HG03060 (cell line): ENCODE results near the gene MAP4K1.
A peak's percentile ranks its signal among the peaks of the same experiment; 100 is the strongest.
"Not testable (repeated sequence)": the region's sequence is repeated elsewhere in the genome, so short reads cannot be mapped to it uniquely, and the experiment has no call there.

Source experiments
- ATAC-seq: cut with Tn5 transposase; IDR thresholded peaks from one replicate; pipeline ENCODE4 v1.9.1; 2021; ENCODE audit warnings: low read depth, moderate number of reproducible peaks; ENCODE audit not compliant: unreplicated experiment

MAP4K1 gene

GRCh38 chr19:38579304-38579703 lies 38.4 kb downstream of the MAP4K1 start:
- not testable (repeated sequence) for ATAC-seq

GRCh38 chr19:38577826-38578225 lies 39.9 kb downstream of the MAP4K1 start:
- no peak for ATAC-seq

DNA sequence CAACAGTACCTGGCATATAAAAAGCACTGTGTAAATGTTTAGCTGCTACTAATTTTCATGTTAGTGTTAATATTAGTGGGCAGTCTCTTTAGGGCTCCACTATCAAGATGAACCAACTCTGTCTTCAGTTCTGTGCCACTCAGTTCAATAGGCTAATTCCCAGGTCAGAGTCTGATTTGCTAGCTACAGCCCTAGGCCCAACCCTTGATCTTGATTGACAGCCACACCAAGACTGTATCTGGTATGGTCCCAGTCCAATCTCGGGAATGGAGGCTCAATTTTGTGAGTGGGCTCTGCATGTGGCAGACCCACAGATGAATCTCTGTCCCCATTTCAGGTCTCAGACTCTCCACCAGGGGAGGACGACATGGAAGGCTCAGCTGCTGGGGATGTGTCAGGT lies 46.1 kb downstream of the MAP4K1 start:
- no peak for ATAC-seq

- ATAC-seq, result no peak
Observed at GRCh38 chr19:38569368-38569983, 48.3 kb downstream of the MAP4K1 start.

- ATAC-seq, result no peak
Observed at GRCh38 chr19:38565691-38566105, 52.1 kb downstream of the MAP4K1 start.

DNA sequence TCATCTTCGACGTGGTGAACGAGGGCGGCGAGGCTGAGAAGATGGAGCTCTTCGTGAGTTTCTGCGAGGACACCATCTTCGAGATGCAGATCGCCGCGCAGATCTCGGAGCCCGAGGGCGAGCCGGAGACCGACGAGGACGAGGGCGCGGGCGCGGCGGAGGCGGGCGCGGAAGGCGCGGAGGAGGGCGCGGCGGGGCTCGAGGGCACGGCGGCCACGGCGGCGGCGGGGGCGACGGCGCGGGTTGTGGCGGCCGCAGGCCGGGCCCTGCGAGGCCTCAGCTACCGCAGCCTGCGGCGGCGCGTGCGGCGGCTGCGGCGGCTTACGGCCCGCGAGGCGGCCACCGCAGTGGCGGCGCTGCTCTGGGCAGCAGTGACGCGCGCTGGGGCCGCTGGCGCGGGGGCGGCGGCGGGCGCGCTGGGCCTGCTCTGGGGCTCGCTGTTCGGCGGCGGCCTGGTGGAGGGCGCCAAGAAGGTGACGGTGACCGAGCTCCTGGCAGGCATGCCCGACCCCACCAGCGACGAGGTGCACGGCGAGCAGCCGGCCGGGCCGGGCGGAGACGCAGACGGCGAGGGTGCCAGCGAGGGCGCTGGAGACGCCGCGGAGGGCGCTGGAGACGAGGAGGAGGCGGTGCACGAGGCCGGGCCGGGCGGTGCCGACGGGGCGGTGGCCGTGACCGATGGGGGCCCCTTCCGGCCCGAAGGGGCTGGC lies 52.6 kb downstream of the MAP4K1 start:
- ATAC-seq, result no peak

DNA sequence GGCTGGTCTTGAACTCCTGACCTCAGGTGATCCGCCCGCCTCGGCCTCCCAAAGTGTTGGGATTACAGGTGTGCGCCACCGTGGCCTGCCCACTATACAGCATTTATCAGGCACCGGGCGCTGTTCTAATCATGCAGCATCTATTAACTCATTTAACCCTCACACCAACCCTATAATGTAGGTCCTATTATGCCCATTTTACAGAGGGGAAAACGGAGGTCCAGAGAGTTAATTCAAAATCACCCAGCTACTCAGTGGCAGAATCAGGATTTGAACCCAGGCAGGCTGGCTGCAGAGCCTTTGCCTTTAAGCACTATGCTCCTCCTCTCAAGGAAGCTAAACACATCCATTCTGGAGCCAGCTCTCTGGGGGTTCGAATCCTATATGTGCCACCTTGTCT lies 54.3 kb downstream of the MAP4K1 start:
- no peak for ATAC-seq

DNA sequence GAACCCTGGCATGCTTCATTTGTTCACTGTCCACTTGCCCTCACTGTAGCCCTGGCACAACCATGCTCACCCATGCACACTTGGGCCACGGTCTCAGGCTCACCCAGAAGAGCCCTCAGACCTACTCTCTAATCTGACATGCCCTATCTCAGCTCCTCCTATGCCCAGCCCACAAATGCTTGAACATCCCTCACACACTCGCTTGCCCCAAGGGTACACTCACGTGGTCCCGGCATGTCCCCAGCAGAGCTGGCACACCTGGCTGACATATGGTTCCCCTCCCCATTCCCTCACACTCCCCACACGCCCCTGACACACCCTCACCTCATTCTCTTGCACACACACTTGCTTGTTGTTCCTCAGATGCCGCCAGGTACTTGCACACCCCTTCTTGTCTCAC lies 55.7 kb downstream of the MAP4K1 start:
- no peak for ATAC-seq

DNA sequence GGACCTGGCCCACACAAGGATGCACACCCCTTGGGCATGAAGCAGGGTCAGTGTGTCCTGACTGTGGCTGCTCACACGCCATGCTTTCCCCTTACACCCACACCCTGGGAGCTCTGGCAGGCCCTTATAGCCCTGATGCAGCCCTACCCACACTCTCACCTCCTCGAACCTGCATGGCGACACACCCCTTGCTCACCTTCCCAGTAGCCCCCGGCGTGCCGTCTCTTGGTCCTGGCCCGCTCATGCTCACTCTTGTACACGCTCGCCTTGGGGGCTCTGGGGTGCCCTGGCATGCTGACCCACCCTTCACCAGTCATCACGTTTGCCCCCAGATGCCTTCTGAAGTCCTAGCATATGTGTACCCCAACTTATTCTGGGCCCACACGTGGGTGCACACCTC lies 56.1 kb downstream of the MAP4K1 start:
- ATAC-seq, result no peak

DNA sequence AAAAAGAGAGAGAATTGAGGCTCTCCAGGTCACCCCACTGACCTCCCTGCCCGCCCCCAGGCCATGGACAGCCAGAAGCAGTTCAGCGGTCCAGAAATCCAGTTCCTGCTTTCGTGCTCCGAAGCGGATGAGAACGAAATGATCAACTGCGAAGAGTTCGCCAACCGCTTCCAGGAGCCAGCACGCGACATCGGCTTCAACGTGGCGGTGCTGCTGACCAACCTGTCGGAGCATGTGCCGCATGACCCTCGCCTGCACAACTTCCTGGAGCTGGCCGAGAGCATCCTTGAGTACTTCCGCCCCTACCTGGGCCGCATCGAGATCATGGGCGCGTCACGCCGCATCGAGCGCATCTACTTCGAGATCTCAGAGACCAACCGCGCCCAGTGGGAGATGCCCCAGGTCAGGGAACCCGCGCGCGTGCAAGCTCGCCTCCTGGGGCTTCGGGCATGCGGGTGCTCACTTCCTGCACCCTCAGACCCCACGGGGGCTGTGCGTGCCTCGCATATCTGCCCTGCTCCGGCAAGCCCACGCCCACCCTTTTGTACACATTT lies 56.6 kb downstream of the MAP4K1 start:
- no peak for ATAC-seq

- peak; percentile 63 for ATAC-seq
Observed at GRCh38 chr19:38559428-38560401, 58.0 kb downstream of the MAP4K1 start.

DNA sequence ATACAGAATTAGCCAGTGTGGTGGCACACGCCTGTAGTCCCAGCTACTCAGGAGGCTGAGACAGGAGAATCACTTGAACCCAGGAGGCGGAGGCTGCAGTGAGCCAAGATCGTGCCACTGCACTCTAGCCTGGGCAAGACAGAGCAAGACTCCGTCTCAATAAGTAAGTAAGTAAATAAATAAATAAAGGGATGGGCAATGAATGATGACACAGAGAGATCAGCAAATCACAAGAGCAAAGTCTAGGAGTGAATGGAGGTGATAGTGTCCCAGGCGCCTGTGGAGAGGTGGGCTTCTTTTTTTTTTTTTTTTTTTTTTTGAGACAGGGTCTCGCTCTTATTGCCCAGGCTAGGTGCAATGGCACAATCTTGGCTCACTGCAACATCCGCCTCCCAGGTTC lies 58.8 kb downstream of the MAP4K1 start:
- not testable (repeated sequence) for ATAC-seq

DNA sequence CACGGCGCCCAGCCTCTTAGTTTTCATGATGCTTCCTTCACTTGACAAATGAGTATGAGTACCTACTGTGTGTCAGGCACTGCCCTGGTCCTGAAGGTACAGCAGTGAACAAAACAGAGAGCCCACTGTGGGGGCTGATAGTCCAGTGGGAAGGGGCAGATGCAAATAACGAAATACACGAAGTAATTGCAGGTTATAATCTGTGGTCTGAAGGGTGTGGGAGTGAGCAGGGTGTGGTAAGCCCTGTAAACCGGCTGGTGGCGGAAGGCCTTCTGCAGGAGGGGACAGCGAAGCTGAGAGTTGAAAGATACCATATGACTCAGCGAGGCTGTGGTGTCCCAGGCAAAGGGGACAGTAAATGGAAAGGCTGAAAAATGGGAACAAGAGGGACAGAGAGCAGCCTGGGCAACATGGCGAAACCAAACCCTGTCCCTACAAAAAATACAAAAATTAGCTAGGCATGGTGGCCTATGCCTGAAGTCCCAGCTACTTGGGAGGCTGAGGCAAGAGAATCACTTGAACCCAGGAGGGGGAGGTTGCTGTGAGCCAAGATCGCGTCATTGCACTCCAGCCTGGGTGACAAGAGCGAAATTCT lies 60.5 kb downstream of the MAP4K1 start:
- ATAC-seq, result no peak

GRCh38 chr19:38556521-38557174 lies 61.1 kb downstream of the MAP4K1 start:
- no peak for ATAC-seq

GRCh38 chr19:38555200-38555599 lies 62.6 kb downstream of the MAP4K1 start:
- ATAC-seq, result no peak

DNA sequence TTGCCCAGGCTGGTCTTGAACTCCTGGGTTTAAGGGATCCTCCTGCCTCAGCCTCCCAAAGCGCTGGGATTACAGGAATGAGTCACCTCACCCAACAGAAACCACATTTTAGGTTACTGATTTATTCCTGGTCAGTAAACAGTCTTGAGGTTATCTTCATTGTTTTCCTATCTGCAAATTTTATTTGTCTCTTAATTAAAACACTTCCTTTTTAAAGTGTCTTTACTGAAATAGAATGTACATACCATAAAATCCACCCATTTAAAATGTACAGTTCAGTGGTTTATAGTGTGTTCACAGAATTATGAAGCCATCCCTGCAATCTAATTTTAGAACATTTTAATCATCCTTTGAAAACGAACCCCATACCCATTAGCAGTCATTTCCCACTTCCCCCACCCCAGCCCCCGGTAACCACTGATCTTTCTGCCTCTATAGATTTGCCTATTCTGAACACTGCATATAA lies 63.0 kb downstream of the MAP4K1 start:
- no peak for ATAC-seq

DNA sequence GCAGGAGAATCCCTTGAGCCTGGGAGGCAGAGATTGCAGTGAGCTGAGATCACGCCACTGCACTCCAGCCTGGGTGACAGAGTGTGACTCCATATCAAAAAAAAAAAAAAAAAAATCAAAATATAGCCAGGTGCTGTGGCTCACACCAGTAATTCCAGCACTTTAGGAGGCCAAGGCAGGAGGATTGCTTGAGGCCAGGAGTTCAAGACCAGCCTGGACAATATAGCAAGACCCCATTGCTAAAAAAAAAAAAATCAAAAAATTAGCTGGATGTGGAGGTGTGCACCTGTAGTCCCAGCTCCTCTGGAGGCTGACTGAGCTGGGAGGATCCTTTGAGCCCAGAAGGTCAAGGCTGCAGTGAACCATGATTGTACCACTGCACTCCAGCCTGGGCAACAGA lies 64.5 kb downstream of the MAP4K1 start:
- not testable (repeated sequence) for ATAC-seq

DNA sequence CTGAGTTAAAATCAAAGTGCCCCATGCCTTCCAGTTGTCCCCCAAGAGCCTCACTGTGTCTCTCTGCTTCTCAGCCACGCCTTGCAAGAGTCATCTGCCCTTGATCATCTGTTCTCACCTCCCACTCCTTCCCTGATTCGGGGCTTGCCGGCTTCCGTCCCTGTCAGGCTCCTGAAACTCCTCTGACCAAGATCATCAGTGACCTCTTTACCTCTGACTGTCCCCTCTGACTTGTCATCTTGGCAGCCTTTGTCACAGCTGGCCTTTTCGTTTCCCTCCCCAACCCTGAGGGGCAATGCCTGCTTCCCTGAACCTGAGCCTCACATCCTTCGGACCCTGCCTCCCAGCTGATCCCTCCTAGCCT lies 66.3 kb downstream of the MAP4K1 start:
- no peak for ATAC-seq

GRCh38 chr19:38550376-38550775 lies 67.4 kb downstream of the MAP4K1 start:
- no peak for ATAC-seq

GRCh38 chr19:38549942-38550341 lies 67.8 kb downstream of the MAP4K1 start:
- ATAC-seq, result no peak
